Vagina (tissue), 2 donors: ENCODE data around the gene EHMT2.

ENCODE experiments used
- CTCF ChIP-seq, 3 experiments: fragments of 450-650 bp in 2 of 3; fragments of 200-600 bp in 1 of 3; sonication (generic) in 1 of 3; IDR thresholded peaks; one replicate each; pipeline ENCODE4 v1.5.1; 2017 to 2019; ENCODE audit warnings: antibody characterized with exemption in 3 of 3, mild to moderate bottlenecking in 2 of 3, moderate library complexity in 2 of 3
- POLR2A ChIP-seq, 2 donors: fragments of 450-650 bp; IDR thresholded peaks; one replicate each; pipeline ENCODE4 v1.6.1; 2017; ENCODE audit warnings: antibody characterized with exemption in 2 of 2, mild to moderate bottlenecking in 2 of 2, moderate library complexity in 2 of 2
- POLR2AphosphoS5 ChIP-seq, 2 donors: sonication (generic); formaldehyde crosslinking; IDR thresholded peaks; one replicate each; pipeline ENCODE4 v1.9.0; 2017; ENCODE audit warnings: antibody characterized with exemption in 2 of 2, mild to moderate bottlenecking in 2 of 2, low read depth in 1 of 2; ENCODE audit not compliant: insufficient read depth in 1 of 2

- TF ChIP-seq POLR2AphosphoS5 (IDR thresholded peaks at IDR 0.05; ENCODE audit: insufficient read depth in 1 of 2, low read depth in 1 of 2) (no peak), CTCF (IDR thresholded peaks at IDR 0.05) (no peak), POLR2A (IDR thresholded peaks at IDR 0.05) (no peak)
Observed at GRCh38 chr6:31946370-31946885, 48.9 kb upstream of the EHMT2 start.
